NK-92 (cell line): ENCODE measurements around the gene FAR2.

Experiments used
- DNase-seq: peaks from one replicate; lab custom pipeline; 2025; ENCODE audit not compliant: unreplicated experiment; lab: John Stamatoyannopoulos, UW

FAR2 gene

DNA sequence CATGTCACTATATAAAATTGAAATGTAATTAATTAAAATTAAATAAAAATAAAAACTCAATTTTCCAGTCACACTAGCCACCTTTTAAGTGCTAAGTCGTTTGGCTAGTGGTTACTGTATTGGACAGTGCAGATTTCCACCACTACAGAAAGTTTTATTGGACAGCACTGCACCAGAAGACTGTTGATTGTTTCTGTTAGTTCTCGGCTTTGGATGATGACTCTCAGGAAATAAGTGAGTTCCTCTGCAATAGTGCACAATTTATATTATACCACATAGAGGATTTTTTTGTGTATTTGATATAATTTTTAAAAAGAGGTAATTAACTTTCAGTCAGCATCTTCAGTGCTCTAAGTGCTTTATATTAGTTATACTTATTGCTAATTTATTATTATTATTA, 52.7 kb downstream of the FAR2 start:
- no peak for DNase-seq

DNA sequence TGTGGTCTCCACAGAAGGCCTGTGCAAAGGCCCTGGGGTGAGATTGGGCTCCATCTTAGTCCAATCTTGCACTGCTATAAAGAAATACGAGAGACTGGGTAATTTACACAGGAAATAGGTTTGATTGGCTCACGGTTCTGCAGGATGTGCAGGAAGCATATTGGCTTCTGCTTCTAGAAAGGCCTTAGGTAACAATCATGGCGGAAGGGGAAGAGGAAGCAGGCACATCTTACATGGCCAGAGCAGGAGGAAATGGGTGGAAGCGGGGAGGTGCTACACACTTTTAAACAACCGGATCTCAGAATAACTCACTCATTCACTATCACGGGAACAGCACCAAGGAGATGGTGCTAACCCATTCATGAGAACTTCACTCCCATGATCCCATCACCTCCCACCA, 55.4 kb downstream of the FAR2 start:
- no peak for DNase-seq

DNA sequence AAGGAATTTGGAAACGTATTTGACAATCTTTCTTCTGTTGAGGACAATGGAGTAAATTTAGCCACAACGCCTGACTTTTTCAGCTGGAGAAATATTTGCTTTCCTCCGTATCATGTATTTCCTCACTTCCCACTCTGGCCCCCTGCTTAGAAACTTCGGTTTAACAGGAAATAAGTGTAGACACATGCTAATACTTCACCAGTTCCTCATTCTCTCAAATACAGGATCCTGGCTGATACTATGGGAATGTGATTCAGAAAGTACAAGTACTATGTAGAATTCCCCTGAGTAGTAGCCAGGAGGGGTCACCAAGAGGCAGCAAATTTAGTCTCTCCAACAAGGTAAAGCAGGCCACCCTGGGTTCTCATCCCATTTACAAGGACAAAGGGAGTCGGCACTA, 58.0 kb downstream of the FAR2 start:
- no peak for DNase-seq

DNA sequence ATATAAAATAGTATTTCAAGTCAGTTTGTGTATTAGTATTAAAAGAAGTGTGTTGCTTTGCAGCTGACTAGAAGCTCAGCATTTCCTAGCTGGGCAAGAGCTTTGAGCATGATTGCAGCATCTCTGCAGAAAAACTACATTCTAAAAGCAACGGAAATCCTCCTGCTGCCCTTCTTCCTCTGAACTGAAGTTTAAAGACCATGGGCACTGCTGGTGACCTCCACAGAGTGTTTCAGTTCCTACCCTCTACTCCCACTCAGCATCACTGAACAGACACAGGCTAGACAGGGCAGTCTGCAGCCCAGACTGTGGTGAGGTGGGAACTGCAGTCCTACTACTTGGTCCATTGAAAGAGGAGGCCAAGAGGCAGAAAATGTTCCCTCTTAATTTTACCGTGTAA, 59.0 kb downstream of the FAR2 start:
- DNase-seq, result no peak

DNA sequence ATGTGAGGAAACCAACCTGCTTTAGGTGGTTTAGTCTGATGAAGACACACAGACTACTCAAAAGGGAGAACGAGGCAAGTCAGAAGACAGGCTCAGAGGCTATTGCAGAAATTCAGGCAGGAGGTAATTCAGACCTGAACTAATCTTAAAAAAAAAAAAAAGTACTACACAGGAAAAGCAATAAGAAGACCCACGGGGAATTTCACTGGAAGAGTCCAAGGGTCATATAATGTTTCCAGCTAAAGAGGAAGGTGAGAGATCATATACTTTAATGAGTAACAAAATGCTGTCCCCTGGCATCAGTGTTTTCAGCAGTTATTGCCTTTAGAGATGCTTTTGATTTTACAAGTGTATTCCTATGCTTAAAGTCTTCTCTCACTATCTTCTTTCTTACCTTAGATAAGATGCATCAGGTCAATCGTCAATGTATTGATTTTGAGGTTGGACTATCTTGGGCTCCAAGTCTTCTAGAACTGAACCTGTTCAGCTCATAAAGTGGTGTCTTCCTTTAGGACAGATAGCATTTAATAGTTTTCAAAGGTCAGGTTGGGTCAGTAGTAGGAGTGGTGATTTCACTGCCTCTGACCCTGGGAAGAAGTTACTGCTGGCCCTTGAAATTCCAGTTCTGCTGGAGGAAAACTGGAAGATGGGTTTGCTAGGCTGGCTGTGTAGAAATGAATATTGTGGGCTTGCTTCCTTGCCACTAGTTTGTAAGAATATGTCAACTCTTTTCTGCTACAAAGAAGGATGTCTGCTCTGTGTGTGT, 60.0 kb downstream of the FAR2 start:
- no peak for DNase-seq

DNA sequence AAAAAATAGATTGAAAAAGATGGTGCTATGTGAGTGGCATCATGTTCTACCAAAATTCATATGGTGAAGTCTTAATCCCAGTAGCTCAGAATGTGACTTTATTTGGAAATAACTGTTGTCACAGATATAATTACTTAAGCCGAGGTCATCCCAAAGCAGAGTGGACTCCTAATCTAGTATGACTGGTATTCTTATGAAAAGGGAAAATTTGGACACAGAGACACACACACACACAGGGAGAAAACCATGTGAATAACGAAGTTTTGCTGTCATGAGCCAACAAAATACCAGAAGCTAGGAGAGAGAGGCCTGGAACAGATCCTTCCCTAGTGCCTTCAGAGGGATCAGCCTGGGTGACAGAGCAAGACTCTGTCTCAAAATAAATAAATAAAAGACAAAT, 62.6 kb downstream of the FAR2 start:
- no peak for DNase-seq

DNA sequence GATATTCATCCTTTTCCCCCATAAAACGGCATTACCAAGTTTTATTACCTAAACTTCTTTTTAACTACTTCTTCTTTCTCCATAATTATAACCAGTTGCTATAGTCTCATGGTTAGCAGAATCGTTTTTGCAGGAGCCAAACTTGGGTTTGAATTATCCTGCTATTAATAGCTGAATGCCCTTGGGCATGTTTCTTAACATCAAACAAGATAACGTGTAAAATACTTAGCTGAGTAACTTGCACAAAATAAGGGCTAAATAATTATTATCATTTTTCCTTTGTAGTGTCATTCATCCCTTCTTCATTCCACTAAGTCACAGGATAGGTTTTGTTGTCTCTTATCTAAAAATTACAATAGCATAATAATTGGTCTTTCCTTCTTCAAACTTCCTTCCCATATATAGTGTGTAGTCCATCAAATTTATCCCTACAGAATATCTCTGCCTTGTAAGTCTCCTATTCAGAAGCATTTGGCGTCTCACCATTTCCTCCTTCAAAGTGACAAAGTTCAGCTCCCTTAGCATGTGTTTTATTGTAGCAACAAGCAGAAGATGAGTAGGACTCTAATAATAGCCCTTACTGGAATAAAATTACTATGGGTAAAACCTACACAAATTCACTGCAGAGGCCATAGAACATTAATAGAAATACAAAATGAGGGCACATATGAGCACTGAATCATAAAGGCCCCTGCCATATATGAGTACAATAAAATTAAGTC, 63.8 kb downstream of the FAR2 start:
- no peak for DNase-seq

DNA sequence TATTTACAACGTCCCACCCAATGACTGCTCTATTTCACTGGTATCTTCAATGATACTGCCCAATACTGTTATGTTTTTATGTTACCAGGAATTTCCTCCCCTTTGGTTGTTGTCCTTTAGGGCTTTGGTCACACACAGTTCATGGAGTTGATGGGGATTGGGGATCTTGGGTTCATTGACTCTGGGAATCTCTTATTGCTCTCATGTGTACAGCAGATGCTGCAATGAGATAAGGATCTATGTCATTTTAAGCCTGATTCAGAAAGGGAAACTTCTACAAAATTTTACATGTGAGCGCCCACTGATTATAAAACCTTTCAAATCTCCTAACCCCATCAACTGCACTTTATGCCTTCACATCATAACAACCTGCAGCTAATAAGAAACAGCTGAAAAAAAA, 67.2 kb downstream of the FAR2 start:
- DNase-seq, result no peak

DNA sequence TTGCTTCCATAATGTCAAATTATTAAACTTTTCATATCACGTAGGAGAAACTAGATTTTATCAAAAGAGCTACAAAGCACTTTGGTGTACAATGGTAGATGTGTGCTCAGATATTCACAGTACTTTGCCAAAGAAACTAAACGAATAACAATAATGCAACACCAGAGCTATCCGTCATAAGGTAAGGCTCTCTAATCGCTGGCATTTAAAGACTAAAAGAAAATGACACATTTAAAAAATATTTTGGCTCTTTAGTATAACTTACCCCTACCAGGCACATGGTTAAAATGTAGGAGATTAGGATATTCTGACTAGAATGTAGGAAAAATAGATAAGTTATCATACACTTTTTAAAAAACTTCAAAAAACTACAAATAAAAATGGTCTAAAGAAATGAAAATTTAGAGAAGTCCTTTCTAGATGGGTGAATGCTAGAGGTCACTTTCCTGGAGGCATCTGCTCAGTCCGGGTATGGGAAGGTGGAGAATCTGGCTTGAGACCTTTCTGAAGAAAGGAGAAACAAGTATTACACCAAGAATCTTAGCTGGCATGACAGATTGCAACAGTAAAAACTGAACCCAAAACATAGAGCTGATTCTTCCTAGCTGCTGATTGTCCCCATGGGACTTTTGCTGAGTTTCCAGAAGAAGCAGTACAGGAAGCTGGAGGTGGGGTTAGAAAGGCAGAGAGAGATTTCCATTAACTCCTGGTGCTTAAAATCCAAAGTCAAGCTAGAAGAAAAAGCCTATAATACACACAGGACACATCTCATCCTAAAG, 67.9 kb downstream of the FAR2 start:
- no peak for DNase-seq

DNA sequence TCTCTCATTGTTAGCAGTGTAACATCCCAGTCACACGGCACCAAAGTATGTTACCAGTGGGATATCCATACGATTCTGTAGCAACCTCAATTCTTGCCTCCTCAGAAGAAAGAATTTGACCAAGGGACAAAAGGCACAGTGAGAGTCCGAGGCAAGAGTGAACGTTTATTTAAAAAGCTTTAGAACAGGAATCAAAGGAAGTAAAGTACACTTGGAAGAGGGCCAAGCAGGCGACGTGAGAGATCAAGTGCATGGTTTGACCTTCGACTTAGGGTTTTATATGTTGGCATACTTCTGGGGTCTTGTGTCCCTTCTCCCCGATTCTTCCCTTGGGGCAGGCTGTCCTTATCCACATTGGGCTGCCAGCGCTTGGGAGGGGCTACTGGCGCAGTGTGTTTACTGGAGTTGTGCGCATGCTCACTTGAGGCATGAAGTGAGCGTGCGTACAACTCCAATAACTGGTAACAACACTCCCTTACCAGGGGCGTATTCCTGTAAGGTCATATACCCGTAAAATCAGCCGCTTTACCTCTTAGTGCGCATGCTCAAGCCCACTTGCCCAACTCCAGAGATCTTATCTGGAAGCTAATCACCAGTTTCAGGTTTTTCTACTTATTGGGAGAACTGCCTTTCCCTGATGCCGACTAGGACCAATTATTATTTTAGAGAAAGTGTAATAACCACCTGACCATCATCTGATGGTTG, 71.7 kb downstream of the FAR2 start:
- DNase-seq, result no peak

DNA sequence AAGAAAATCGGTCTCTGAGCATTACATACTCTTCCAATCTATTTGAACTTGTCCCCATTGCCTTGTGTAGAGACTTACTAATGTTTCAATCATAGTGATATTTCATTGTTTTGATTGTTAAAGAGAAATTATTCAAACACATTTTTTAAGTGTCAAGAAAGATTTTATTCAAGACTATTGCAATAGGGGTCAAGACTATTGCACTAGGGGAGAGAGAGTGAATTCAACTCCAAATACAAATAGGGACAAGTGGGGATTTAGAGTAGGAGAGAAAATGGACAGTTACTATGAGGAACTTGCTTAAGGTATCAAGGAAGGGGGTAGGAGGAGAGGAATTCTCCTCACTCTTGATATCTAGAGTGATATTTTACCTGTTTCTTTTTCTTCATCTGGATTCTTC, 73.1 kb downstream of the FAR2 start:
- no peak for DNase-seq

DNA sequence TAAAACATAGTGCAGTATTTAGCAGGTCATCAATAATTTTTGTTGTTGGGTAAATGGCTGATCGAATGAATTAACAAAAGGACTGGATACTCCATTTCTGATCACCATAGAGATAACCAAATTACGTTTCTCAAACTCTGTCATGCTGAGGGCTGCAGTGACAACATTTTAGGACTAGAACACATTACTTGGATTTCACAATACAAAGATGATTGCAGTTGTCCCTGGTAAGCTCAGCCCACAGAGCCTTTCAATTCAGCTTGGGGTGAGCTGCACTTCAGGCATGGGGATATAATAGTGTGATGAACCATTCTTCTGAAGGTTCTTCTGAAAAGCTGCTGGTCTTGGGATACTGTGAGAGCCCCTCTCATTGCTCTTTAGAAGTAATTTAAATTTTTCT, 74.3 kb downstream of the FAR2 start:
- DNase-seq, result no peak

DNA sequence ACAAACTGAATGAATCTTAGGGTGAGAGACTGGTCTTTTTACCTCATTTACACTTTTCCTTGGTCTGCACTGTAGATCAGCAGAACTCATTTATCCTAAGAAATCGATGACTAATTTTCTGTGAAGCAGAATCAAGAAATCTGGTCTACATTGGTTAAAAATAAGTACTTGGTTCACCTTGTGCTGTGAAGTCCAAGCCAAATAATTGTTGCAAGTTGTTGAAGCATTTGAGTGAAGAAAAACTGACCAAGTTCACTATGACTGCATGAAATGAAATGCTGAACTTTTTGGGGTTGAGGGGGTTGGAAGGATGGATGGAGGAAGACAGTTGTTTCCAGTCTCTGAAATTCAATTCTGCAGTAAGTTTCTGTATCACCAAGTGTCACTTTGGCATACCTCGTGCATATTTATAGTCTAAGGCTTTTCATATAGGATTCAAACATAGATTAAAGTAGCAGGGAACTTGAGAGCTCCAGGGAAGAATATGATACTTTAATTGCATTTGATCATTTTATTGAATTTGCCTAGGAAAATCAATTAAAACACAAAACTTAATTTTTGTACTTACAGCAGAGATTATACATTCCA, 75.0 kb downstream of the FAR2 start:
- DNase-seq, result no peak

DNA sequence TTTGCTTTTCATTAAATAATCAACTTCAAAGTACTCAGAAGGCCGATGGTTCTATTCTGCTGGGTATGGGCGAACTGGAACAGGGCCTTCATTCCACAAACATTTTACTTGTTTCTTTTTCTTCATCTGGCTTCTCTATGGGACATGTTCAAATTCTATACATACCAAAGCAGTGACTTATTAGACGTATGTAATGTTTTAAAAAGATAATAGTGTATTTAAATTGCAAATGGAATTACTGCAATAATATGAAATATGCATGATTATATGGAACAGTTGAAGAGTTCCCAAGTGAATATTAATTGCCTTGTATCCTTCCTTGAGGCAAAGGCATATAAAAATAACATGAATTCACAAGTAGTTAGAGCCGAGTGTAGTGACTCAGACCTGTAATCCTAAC, 75.5 kb downstream of the FAR2 start:
- no peak for DNase-seq

DNA sequence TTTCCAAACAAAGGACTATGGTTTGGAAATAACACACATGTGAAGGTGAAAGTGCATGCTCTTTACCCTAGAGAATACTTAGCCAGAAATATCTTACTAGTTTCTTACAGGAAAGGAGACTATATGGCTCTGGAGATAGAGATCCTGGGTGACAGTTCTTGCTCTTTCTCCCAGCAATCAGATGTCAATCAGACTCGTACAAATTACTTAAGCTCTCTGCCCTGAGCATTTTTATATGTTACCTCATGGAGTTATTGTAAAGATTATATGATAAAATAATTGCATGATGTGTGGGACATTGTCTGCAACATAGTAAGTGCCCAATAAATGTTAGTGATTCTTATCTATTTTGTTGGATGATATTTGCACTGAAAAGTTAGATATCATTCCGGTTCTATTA, 76.8 kb downstream of the FAR2 start:
- DNase-seq, result no peak

DNA sequence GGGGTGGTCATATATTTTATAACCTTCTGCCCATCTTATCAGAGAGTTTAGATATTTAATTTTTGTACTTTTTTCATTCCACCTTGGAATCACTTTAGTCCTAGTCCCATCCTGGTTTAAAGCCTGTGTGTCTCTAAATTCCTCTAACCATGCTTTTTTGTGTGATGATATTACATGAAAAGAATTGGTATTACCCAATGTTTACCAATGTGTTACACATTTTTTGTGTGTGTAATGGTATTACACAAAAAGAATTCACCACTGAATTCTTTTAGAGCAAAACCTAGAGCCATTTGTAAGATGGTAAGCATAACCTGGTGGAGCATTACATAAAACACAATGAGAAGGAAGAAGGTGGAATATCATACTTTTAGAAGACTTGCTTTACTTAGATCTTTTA, 77.5 kb downstream of the FAR2 start:
- no peak for DNase-seq

DNA sequence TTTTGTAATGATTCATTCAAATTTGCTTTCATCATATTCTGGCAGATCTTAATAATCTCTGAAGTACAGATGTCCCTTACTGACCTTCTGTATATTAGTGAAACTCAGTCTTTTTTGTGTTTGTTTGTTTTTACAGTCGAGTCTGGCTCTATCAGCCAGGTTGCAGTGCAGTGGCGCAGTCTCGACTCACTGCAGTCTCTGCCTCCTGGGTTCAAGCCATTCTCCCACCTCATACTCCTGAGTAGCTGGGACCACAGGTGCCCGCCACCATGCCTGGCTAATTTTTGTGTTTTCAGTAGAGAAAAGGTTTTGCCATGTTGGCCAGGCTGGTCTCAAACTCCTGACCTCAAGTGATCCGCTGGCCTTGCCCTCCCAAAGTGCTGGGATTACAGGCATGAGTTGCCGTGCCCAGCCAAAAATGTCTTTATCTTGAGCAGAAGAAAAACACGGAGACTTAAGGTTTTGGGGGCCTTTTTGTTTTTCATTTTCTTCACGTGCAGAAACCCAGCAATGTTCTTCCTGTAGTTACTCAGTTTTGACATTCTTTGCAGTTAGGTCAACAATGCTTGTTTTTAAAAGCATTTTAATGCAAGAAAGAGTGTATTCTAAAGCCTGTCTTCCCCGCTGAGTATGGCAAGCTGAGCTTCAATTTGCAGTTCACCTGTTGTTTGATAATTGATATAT, 79.5 kb downstream of the FAR2 start:
- DNase-seq, result no peak

DNA sequence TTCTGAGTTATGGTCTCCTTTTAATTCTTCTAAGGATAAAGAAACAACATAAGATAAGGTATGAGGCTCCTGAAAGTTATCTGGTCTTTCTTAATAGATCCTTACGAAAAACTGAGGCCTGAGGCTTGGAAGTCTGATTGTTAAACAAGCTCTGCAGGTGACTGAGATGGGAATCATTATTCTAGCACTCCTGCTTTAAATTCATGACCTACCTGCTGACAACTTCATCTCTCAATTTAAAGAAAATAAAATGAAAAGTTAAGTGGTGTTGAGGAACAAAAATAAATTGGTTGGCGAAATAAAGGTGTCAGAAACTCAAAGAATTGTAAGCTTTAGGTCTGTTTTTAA, 80.1 kb downstream of the FAR2 start:
- no peak for DNase-seq

DNA sequence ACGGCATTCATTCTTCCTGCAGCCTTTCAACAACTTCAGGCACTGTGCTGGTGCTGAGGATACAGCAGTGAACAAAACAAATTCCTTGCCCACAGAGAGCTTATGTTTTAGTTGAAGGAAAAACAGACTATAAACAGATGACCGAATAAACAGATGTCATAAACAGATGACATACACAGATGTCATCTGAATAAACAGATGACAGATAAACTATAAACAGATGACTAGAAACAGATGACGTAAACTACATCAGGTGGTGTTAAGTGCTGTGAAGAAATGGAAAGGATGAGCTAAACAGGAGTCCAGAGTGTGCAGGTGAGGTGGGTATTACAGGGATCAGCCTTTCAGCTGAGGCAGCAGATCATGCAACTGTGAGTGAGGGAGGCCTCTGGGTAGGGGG, 80.9 kb downstream of the FAR2 start:
- DNase-seq, result no peak

DNA sequence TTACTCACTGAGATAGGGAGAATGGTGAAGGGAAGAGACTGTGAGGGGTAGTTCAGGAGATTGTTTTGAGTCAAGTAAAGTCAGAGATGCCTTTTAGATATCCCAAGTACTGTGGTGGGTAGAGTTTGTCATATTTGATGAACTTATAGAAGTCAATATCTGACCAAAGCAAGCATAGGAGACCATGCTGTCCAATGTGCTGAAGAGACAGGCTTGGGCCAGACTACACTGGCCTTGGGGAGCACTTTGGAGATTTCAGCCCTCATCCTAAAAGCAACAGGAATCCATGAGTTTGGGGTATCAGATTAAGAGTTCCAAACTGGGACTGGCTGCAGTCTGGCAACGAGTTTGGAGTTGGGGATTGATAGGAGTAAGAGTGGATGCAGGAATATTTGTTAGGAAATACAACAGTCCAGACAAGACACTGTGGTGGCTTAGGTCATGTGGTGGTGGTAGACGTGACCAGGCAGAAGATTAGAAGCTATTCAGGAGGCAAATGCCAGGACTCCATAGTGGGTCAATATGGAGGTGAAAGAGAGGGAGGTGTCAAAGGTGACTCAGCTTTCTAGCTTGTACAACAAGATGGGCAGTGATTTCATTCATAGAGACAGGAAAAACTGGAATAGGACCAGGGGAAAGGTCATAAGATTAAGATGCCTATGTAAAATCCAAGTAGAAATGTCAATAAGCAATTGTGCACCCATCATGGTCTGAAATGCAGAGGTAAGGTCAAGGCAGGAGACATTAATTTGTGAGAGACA, 81.9 kb downstream of the FAR2 start:
- no peak for DNase-seq
